A549 (cell line): ENCODE results near the gene ARHGEF7.

Source experiments
- CEBPB ChIP-seq, 2 experiments: fragments of >200 bp in 1 of 2; sonication (Bioruptor Twin) in 1 of 2; formaldehyde crosslinking in 1 of 2; IDR thresholded peaks; 2 replicates each; pipeline ENCODE4 v1.6.1; 2012 to 2016
- ESRRA ChIP-seq: fragments of 150-350 bp; IDR thresholded peaks from 2 replicates; pipeline ENCODE4 v1.6.1; 2014; ENCODE audit warnings: mild to moderate bottlenecking, low read length, borderline replicate concordance
- KDM1A ChIP-seq: fragments of 200-600 bp; sonication (generic); IDR thresholded peaks from 2 replicates; pipeline ENCODE4 v1.6.1; 2016; ENCODE audit warnings: low read depth, mild to moderate bottlenecking
- NPAS2 ChIP-seq: fragments of 250-450 bp; sonication (Bioruptor Pico); IDR thresholded peaks from 2 replicates; pipeline ENCODE4 v1.8.0; 2022; ENCODE audit warnings: mild to moderate bottlenecking, moderate library complexity, borderline replicate concordance
- NR3C1 ChIP-seq: fragments of >200 bp; sonication (Bioruptor Twin); formaldehyde crosslinking; IDR thresholded peaks from 3 replicates; pipeline ENCODE4 v1.6.1; 2017
- TF ChIP-seq, protein P1 (sequence below): fragments of >200 bp; sonication (Bioruptor Twin); formaldehyde crosslinking; IDR thresholded peaks from 3 replicates; pipeline ENCODE4 v1.5.1; 2016

DNA sequence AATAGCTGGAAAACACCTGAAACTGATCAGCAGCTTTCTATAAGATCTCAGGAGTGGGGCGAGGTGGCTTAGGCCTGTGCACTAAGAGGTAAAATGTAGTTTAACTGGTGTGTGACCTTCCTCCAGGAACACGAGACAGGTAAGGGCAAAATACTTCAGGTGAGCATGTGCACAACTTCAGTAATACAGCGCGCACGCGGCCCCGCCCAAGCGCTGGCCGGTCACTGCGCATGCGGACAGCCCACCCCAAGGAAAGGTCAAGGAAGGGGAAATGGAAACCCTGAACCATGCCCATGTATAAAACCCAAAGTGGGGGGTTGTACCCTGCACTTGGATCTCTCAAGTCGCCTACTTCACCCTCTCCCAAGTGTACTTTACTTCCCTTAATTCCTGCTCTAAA lies 49.4 kb upstream of the ARHGEF7 start:
- no peak for TF ChIP-seq KDM1A
- TF ChIP-seq NPAS2 (CRISPR knock-in tag) = no peak
- TF ChIP-seq, protein P1, sequence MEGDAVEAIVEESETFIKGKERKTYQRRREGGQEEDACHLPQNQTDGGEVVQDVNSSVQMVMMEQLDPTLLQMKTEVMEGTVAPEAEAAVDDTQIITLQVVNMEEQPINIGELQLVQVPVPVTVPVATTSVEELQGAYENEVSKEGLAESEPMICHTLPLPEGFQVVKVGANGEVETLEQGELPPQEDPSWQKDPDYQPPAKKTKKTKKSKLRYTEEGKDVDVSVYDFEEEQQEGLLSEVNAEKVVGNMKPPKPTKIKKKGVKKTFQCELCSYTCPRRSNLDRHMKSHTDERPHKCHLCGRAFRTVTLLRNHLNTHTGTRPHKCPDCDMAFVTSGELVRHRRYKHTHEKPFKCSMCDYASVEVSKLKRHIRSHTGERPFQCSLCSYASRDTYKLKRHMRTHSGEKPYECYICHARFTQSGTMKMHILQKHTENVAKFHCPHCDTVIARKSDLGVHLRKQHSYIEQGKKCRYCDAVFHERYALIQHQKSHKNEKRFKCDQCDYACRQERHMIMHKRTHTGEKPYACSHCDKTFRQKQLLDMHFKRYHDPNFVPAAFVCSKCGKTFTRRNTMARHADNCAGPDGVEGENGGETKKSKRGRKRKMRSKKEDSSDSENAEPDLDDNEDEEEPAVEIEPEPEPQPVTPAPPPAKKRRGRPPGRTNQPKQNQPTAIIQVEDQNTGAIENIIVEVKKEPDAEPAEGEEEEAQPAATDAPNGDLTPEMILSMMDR = no peak
- no peak for TF ChIP-seq ESRRA
- TF ChIP-seq CEBPB (IDR thresholded peaks at IDR 0.05) = no peak
- no peak for TF ChIP-seq NR3C1
